SK-N-SH treated with all-trans-retinoic acid at 6 μM for 48 hours (cell line): ENCODE measurements around the gene COL4A1.

Experiments used
- ATAC-seq: fragments of 200-7000 bp; cut with Tn5 transposase; 3 replicates; pipeline ENCODE4 v1.9.1; 2020; ENCODE audit warnings: mild to moderate bottlenecking, moderate library complexity
- ARNTL ChIP-seq: fragments of 450-650 bp; formaldehyde crosslinking; IDR thresholded peaks from 2 replicates; pipeline ENCODE4 v1.5.0; 2020; ENCODE audit warnings: low read depth, mild to moderate bottlenecking, moderate library complexity, borderline replicate concordance
- BACH2 ChIP-seq: fragments of 250-450 bp; sonication (Bioruptor Pico); IDR thresholded peaks from 2 replicates; pipeline ENCODE4 v1.9.0; 2021; ENCODE audit warnings: mild to moderate bottlenecking, borderline replicate concordance
- CSDC2 ChIP-seq: fragments of 250-450 bp; sonication (Bioruptor Pico); IDR thresholded peaks from 2 replicates; pipeline ENCODE4 v1.5.0; 2020; ENCODE audit warnings: mild to moderate bottlenecking, moderate library complexity
- ESRRG ChIP-seq: fragments of 250-450 bp; sonication (Bioruptor Pico); IDR thresholded peaks from 2 replicates; pipeline ENCODE4 v1.6.1; 2021; ENCODE audit warnings: mild to moderate bottlenecking
- GLIS3 ChIP-seq: fragments of 250-450 bp; sonication (Bioruptor Pico); IDR thresholded peaks from 2 replicates; pipeline ENCODE4 v1.5.0; 2020; ENCODE audit warnings: mild to moderate bottlenecking, moderate library complexity
- ISL1 ChIP-seq: fragments of 250-450 bp; sonication (Bioruptor Pico); IDR thresholded peaks from 2 replicates; pipeline ENCODE4 v2.1.2; 2022; ENCODE audit warnings: mild to moderate bottlenecking, moderate library complexity
- OSR1 ChIP-seq: fragments of 250-450 bp; sonication (Bioruptor Pico); IDR thresholded peaks from 2 replicates; pipeline ENCODE4 v1.8.0; 2022; ENCODE audit warnings: moderate library complexity, mild to moderate bottlenecking, inconsistent platforms
- PPARA ChIP-seq: fragments of 250-450 bp; sonication (Bioruptor Pico); IDR thresholded peaks from 2 replicates; pipeline ENCODE4 v1.5.0; 2020; ENCODE audit warnings: mild to moderate bottlenecking, borderline replicate concordance
- RARB ChIP-seq: fragments of 250-450 bp; sonication (Bioruptor Pico); IDR thresholded peaks from 2 replicates; pipeline ENCODE4 v1.8.0; 2021; ENCODE audit warnings: mild to moderate bottlenecking, moderate library complexity
- SNAI2 ChIP-seq: fragments of 250-450 bp; sonication (Bioruptor Pico); IDR thresholded peaks from 2 replicates; pipeline ENCODE4 v1.5.0; 2020; ENCODE audit warnings: mild to moderate bottlenecking, moderate library complexity
- TCF4 ChIP-seq: fragments of 250-450 bp; sonication (Bioruptor Pico); IDR thresholded peaks from 2 replicates; pipeline ENCODE4 v1.8.0; 2021; ENCODE audit warnings: mild to moderate bottlenecking, moderate library complexity, borderline replicate concordance
- TOX ChIP-seq: fragments of 250-450 bp; sonication (Bioruptor Pico); IDR thresholded peaks from 2 replicates; pipeline ENCODE4 v1.8.0; 2021; ENCODE audit warnings: mild to moderate bottlenecking, moderate library complexity, borderline replicate concordance
- ZC3H10 ChIP-seq: fragments of 250-450 bp; sonication (Bioruptor Pico); IDR thresholded peaks from 2 replicates; pipeline ENCODE4 v1.5.1; 2021; ENCODE audit warnings: mild to moderate bottlenecking, moderate library complexity
- ZFP3 ChIP-seq: fragments of 250-450 bp; sonication (Bioruptor Pico); IDR thresholded peaks from 2 replicates; pipeline ENCODE4 v1.5.0; 2020; ENCODE audit warnings: mild to moderate bottlenecking, moderate library complexity
- ZNF565 ChIP-seq: fragments of 450-650 bp; formaldehyde crosslinking; conservative IDR thresholded peaks from 2 replicates; pipeline ENCODE4 v1.5.0; 2020; ENCODE audit warnings: low read depth, mild to moderate bottlenecking, moderate library complexity
- TF ChIP-seq, protein P1 (sequence below): fragments of 250-450 bp; sonication (Bioruptor Pico); IDR thresholded peaks from 2 replicates; pipeline ENCODE4 v1.8.0; 2020; ENCODE audit warnings: mild to moderate bottlenecking, moderate library complexity, borderline replicate concordance
- TF ChIP-seq, protein P2 (sequence below): fragments of 250-450 bp; sonication (Bioruptor Pico); IDR thresholded peaks from 2 replicates; pipeline ENCODE4 v1.5.0; 2020; ENCODE audit warnings: mild to moderate bottlenecking, moderate library complexity
- TF ChIP-seq, protein P3 (sequence below): fragments of 250-450 bp; sonication (Bioruptor Pico); IDR thresholded peaks from 2 replicates; pipeline ENCODE4 v1.5.1; 2021; ENCODE audit warnings: mild to moderate bottlenecking, moderate library complexity
- TF ChIP-seq, protein P4 (sequence below): fragments of 250-450 bp; sonication (Bioruptor Pico); IDR thresholded peaks from 2 replicates; pipeline ENCODE4 v1.5.1; 2020; ENCODE audit warnings: low read depth, mild to moderate bottlenecking, moderate library complexity

COL4A1 gene

DNA sequence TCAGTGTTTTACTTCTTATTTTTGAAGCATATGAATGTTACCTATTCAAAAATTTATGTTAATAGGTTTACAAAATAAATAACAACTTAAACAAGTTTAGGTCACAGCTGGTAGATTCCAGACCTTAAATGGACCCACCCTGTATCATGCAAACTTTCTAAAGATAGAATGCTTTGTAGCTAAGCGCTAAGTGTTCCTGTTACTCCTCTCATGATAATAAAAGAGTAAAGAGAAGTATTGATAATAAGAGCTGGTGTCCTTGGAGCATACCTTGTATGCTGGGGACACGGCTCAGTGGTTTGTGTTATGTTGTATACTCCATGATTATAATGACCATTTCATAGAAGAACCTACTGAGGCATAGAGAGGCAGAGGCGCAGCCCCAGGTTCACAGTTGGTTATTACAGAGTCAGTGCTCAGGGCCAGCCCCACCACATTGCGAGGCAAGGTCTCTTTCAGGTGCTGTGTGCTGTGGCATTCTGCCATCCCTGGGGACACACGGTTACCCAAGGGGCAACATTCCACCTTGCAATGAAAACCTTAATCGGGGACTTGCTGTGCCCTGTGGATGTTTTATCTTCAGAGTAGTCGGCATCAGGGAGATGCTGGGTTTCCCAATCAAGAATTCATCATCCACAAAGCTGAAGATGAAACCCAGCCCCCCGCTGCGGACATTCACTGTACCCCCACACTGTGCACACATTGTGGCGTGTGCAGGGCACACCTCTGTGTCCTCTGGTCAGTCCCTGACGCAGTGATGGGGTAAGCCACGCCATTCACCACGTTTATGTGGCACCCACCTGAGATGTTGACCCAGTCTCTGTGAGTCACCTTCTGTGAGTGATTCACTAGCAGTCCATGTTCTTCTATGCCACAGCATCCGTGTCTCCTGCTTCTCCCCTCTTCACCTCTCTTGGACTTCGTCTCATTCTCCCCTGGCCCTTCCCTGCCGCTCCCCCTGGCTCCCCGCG lies 186.7 kb downstream of the COL4A1 start:
- TF ChIP-seq OSR1 (CRISPR knock-in tag) (no peak), ZC3H10 (CRISPR knock-in tag) (no peak), GLIS3 (CRISPR knock-in tag) (no peak)
- TF ChIP-seq, all 23 proteins: peak for 0
- no peak for ATAC-seq

DNA sequence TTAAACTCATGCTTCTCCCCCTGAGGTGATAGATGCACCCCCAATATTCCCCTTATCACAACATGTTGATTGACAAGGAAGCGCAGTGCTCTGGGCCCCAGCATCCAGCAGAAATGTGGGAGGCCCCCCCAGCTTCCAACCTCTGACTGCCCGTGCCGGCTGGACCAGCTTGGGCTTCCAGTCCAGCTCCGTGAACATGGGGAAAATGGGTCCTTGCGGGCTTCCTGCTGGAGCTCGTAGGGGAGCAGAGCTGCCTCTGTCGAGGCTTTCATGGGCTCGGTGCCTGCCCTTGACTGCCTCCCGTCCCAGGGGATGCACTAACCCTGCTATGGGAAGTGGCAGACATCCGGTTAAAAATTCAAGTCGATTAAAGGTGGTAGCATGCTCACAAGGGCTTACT lies 188.9 kb downstream of the COL4A1 start:
- no peak for TF ChIP-seq TOX (CRISPR knock-in tag)
- no peak for TF ChIP-seq ZFP3 (CRISPR knock-in tag)
- TF ChIP-seq TCF4 (CRISPR knock-in tag) = no peak
- no peak for TF ChIP-seq CSDC2 (CRISPR knock-in tag)
- no peak for TF ChIP-seq ZNF565 (CRISPR knock-in tag)
- TF ChIP-seq ISL1 (CRISPR knock-in tag) = no peak
- TF ChIP-seq GLIS3 (CRISPR knock-in tag) = no peak
- TF ChIP-seq BACH2 (CRISPR knock-in tag) = no peak
- TF ChIP-seq, protein P1, sequence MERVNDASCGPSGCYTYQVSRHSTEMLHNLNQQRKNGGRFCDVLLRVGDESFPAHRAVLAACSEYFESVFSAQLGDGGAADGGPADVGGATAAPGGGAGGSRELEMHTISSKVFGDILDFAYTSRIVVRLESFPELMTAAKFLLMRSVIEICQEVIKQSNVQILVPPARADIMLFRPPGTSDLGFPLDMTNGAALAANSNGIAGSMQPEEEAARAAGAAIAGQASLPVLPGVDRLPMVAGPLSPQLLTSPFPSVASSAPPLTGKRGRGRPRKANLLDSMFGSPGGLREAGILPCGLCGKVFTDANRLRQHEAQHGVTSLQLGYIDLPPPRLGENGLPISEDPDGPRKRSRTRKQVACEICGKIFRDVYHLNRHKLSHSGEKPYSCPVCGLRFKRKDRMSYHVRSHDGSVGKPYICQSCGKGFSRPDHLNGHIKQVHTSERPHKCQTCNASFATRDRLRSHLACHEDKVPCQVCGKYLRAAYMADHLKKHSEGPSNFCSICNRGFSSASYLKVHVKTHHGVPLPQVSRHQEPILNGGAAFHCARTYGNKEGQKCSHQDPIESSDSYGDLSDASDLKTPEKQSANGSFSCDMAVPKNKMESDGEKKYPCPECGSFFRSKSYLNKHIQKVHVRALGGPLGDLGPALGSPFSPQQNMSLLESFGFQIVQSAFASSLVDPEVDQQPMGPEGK (CRISPR knock-in tag) = no peak
- no peak for TF ChIP-seq SNAI2 (CRISPR knock-in tag)
- TF ChIP-seq, protein P2, sequence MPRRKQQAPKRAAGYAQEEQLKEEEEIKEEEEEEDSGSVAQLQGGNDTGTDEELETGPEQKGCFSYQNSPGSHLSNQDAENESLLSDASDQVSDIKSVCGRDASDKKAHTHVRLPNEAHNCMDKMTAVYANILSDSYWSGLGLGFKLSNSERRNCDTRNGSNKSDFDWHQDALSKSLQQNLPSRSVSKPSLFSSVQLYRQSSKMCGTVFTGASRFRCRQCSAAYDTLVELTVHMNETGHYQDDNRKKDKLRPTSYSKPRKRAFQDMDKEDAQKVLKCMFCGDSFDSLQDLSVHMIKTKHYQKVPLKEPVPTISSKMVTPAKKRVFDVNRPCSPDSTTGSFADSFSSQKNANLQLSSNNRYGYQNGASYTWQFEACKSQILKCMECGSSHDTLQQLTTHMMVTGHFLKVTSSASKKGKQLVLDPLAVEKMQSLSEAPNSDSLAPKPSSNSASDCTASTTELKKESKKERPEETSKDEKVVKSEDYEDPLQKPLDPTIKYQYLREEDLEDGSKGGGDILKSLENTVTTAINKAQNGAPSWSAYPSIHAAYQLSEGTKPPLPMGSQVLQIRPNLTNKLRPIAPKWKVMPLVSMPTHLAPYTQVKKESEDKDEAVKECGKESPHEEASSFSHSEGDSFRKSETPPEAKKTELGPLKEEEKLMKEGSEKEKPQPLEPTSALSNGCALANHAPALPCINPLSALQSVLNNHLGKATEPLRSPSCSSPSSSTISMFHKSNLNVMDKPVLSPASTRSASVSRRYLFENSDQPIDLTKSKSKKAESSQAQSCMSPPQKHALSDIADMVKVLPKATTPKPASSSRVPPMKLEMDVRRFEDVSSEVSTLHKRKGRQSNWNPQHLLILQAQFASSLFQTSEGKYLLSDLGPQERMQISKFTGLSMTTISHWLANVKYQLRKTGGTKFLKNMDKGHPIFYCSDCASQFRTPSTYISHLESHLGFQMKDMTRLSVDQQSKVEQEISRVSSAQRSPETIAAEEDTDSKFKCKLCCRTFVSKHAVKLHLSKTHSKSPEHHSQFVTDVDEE (CRISPR knock-in tag) = no peak
- TF ChIP-seq ZC3H10 (CRISPR knock-in tag) = no peak
- no peak for TF ChIP-seq PPARA (CRISPR knock-in tag)
- TF ChIP-seq, protein P3, sequence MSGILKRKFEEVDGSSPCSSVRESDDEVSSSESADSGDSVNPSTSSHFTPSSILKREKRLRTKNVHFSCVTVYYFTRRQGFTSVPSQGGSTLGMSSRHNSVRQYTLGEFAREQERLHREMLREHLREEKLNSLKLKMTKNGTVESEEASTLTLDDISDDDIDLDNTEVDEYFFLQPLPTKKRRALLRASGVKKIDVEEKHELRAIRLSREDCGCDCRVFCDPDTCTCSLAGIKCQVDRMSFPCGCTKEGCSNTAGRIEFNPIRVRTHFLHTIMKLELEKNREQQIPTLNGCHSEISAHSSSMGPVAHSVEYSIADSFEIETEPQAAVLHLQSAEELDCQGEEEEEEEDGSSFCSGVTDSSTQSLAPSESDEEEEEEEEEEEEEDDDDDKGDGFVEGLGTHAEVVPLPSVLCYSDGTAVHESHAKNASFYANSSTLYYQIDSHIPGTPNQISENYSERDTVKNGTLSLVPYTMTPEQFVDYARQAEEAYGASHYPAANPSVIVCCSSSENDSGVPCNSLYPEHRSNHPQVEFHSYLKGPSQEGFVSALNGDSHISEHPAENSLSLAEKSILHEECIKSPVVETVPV (CRISPR knock-in tag) = no peak
- TF ChIP-seq RARB (CRISPR knock-in tag) = no peak
- TF ChIP-seq, protein P4, sequence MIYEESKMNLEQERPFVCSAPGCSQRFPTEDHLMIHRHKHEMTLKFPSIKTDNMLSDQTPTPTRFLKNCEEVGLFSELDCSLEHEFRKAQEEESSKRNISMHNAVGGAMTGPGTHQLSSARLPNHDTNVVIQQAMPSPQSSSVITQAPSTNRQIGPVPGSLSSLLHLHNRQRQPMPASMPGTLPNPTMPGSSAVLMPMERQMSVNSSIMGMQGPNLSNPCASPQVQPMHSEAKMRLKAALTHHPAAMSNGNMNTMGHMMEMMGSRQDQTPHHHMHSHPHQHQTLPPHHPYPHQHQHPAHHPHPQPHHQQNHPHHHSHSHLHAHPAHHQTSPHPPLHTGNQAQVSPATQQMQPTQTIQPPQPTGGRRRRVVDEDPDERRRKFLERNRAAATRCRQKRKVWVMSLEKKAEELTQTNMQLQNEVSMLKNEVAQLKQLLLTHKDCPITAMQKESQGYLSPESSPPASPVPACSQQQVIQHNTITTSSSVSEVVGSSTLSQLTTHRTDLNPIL (CRISPR knock-in tag) = no peak
- ATAC-seq = no peak

DNA sequence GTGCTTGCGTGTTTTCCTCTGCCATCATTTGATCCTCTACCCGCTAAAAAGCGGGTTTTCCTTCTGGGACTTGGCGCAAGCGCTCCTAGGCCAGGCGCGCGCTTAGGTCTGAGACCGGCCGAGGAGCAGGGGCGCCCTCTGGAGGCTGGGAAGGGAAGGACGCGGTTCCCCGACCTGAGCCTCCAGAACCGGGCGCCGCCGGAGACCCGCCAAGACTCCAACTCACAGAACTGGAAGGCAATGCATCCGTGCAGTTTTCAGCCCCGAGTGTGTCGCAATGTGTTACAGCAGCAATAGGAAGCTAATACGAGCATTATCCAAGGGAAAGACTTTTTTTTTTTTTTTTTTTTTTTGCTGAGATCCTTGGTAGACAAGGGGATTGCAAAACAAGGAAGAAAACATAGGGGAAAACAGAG lies 190.9 kb downstream of the COL4A1 start:
- no peak for ATAC-seq
- TF ChIP-seq RARB (CRISPR knock-in tag) = no peak
- TF ChIP-seq PPARA (CRISPR knock-in tag) = no peak
- no peak for TF ChIP-seq SNAI2 (CRISPR knock-in tag)
- TF ChIP-seq ESRRG (CRISPR knock-in tag) = no peak

DNA sequence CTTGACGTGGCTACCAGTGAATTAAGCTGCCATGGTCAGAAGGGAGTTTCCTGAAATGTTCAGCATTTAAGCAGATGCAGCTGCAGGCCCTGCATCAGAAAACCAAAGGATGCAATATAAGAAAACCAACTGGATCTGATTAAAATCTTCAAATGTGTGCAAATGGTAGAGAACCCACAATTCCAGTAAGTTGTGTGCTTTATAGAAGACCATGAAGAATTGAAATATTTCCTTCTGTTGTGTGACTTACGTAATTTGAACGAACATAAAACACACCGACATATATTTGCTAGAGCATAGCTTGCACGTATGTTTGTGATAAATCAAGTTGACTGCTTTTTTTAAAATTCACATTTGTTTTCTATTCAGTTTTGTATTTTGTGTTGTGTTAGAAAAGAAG lies 191.4 kb downstream of the COL4A1 start:
- no peak for ATAC-seq
- TF ChIP-seq ARNTL (CRISPR knock-in tag) (no peak), SNAI2 (CRISPR knock-in tag) (no peak), ZC3H10 (CRISPR knock-in tag) (no peak), PPARA (CRISPR knock-in tag) (no peak), RARB (CRISPR knock-in tag) (no peak)
- TF ChIP-seq, protein P2 (CRISPR knock-in tag) = no peak
- TF ChIP-seq, protein P3 (CRISPR knock-in tag) = no peak
